Measurements from ENCODE around the gene SLF1.

DNA sequence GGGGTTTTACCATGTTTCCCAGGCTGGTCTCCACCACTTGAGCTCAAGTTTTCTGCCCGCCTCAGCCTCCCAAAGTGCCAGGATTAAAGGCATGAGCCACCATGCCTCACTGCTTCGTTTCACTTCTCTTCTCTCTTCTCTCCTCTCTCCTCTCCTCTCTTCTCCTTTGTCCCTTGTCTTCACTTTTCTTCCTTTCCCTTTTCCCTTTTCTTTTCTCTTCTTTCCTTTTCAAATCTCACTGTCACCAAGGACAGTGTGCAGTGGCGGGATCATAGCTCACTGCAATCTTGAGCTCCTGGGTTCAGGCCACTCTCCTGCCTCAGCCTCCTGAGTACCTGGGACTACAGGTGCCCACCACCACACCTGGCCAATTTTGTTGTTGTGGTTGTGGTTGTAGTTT lies 49.5 kb downstream of the SLF1 start:
- no peak for TF ChIP-seq EZH2 (IDR thresholded peaks at IDR 0.05)
- no peak for TF ChIP-seq POLR2AphosphoS5 (IDR thresholded peaks at IDR 0.05; ENCODE audit: borderline replicate concordance, low read depth, low read length)
- TF ChIP-seq FOXP2 (optimal IDR thresholded peaks at IDR 0.05; ENCODE audit: control extremely low read depth, extremely low read length, insufficient read depth): no peak

All from SK-N-MC (cell line).